ENCODE measurements around the gene METTL4. TPM values are rescaled to one million over a fixed set of nuclear protein-coding genes. Genes with fewer than 3 reads are reported as not detected.

The METTL4 gene
- total RNA-seq, 1 experiment from 2014 or later = 8.8 TPM

DNA sequence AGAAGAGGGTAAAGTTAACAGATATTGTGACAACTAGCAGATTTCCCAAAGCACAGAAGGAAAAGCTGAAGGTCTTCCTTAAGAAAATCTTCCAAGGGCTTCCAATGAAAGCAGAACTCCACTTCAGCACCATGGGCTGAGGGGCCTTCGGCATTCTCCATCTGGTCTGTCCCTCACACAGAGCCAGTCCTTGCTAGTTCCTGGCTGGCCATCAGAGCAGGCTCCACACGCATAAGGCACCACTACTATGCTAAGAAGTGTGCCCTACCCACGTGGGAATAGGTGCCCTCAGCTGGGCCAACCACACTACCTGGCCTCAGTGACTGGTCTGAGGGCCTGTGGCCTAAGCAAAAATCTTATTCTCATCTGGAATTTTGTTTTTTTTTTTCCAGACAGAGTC is 73.5 kb downstream of the METTL4 start:
- no peak for DNase-seq (ENCODE audit: low read depth)
- in situ Hi-C loops (cut with HindIII; ENCODE audit: low pct_unique_long_range_greater_than_20kb, low sequenced_read_pairs) = no loop called here

DNA sequence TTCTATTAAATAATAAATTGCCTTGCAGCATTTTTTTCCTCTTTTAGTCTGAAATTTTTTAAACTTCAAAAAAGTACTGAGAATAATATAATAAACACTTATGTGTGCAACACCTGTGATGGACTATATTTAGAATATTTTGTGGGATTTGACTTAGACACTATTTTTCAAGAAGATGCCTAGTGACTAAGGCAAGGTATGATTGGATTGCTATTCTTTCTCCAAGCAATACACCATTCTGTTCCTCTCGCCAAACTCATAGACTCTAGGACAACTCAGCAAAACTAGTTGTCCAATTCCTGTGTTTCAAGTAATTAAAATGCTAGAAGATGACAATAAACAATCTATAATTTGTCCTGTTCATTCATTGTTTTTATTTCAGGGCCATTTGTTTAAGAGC is 75.9 kb downstream of the METTL4 start:
- DNase-seq (ENCODE audit: low read depth) = no peak
- in situ Hi-C loops (cut with HindIII; ENCODE audit: low pct_unique_long_range_greater_than_20kb, low sequenced_read_pairs) = no loop called here

GRCh38 chr18:2494921-2495320 is 76.4 kb downstream of the METTL4 start:
- DNase-seq (ENCODE audit: low read depth) = no peak
- in situ Hi-C loops (cut with HindIII; ENCODE audit: low pct_unique_long_range_greater_than_20kb, low sequenced_read_pairs) = no loop called here

Other genes starting within 250 kb of the METTL4 start
- gene NDC80, start 52 bp upstream of the METTL4 start, total RNA-seq (2014; rRNA removed; shearing (Covaris generic); ENCODE audit: low replicate concordance) = 24.5 and 34.4 TPM in 2 replicates
- gene SMCHD1, start 84.2 kb upstream of the METTL4 start, total RNA-seq (2014; rRNA removed; shearing (Covaris generic); ENCODE audit: low replicate concordance) = 11.6 and 31.6 TPM in 2 replicates